Measurements from ENCODE around the gene HHLA2.

Gene HHLA2

DNA sequence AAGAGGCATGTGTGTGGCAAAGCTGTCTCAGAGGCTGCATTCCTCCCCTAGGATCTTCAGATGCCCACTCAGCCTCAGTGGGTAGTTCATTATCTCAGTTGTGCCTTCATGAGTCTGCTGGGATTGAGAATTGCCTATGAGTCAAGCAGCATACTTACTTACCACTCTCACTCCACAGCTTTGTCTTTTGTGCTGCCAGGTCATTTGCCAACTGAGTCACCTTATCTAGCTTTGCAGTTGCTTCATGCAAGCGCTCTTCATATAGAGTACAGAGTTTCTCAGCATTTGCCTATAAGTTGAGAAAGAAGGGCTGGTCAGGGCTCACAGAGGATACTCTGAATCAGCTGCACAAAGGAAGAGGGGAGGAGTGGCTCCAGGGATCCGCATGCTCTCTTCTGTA, 124.6 kb downstream of the HHLA2 start:
- Histone ChIP-seq H3K27me3 (replicated peaks; ENCODE audit: control insufficient read depth, insufficient read depth, low read length) (no peaks in the 10 kb centered on the region), H3K4me3 (replicated peaks; ENCODE audit: low read depth, low read length) (no peak overlapping the region), H3K36me3 (ENCODE audit: control insufficient read depth, insufficient read depth, low read length) (no peaks in the 10 kb centered on the region)
- TF ChIP-seq, protein P1, sequence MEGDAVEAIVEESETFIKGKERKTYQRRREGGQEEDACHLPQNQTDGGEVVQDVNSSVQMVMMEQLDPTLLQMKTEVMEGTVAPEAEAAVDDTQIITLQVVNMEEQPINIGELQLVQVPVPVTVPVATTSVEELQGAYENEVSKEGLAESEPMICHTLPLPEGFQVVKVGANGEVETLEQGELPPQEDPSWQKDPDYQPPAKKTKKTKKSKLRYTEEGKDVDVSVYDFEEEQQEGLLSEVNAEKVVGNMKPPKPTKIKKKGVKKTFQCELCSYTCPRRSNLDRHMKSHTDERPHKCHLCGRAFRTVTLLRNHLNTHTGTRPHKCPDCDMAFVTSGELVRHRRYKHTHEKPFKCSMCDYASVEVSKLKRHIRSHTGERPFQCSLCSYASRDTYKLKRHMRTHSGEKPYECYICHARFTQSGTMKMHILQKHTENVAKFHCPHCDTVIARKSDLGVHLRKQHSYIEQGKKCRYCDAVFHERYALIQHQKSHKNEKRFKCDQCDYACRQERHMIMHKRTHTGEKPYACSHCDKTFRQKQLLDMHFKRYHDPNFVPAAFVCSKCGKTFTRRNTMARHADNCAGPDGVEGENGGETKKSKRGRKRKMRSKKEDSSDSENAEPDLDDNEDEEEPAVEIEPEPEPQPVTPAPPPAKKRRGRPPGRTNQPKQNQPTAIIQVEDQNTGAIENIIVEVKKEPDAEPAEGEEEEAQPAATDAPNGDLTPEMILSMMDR (IDR thresholded peaks at IDR 0.05; ENCODE audit: insufficient read depth, low read length, poor library complexity, severe bottlenecking): no peak
- DNase-seq (ENCODE audit: extremely low read depth, insufficient read length): no peak
